Glomerular endothelial cell (primary cell): Measurements from ENCODE around the gene ADAMTS3. TPM values are rescaled to one million over a fixed set of nuclear protein-coding genes. Genes with fewer than 3 reads are reported as not detected.

ENCODE experiments used
- DNase-seq: peaks from one replicate; pipeline ENCODE4 v3.0.0-alpha.2; 2011; ENCODE audit warnings: low read depth, low spot score; ENCODE audit errors: extremely low read depth
- total RNA-seq: library from RNA; depleted of rRNA; stranded (reverse); fragments of >200 nt; gene quantifications from 2 replicates; pipeline ENCODE4 v1.2.3, GENCODE V29; 2015

ADAMTS3 gene
- total RNA-seq, 1 donor from 2014 or later: 3.4 TPM

GRCh38 chr4:72305080-72305479, 263.9 kb downstream of the ADAMTS3 start:
- no peak for DNase-seq

- no peak for DNase-seq
These were observed 265.9 kb downstream of the ADAMTS3 start for GRCh38 chr4:72302981-72303704.

DNA sequence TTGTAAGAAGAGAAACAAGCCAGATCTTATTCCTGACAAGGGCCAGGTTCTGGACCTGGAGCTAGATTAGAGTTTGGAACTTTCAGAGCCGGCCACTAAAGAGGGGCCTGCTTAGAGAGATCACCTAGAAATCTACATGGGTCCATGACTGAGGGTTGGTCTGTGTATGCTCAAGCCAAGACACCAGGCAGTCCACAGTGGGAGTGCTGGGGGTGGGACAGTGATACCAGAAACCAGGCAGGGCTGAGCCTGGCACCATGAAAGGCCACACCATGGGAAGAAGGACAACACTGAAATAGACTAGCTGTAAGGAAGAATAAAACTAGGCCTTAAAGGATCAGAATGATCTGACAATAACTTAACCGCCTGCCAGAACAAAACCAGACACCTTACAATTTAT, 267.3 kb downstream of the ADAMTS3 start:
- no peak for DNase-seq

- DNase-seq: no peak
These were observed 268.9 kb downstream of the ADAMTS3 start for GRCh38 chr4:72300126-72300525.

DNA sequence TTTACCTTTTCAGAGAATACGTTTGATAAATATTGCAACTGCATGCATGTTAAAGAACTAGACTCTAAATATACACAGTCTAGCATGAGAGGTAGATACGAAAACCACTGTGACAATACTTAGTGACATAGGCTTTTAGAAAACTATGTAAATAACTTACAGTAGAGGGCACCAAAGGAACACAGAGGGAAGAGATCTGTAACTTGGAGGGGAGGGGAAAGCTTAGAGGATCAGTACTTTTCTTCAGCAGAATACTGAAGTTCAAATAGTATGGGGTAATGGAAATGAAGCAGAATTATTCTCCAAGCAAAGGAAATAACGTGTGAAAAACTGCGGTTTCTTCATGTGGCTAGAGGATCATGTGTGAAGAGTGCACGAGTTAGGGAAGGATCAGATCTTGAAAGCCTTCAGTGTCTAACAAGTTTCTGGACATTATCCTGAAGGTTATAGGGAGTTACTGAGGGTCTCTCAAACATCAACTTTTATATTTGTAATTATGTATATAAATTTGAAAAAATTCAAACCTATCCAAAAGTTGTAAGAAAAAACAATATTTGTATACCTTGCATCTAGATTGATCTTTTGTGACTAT, 273.0 kb downstream of the ADAMTS3 start:
- peak; percentile 50 for DNase-seq

- no peak for DNase-seq
These were observed 278.3 kb downstream of the ADAMTS3 start for GRCh38 chr4:72290737-72291136.

DNA sequence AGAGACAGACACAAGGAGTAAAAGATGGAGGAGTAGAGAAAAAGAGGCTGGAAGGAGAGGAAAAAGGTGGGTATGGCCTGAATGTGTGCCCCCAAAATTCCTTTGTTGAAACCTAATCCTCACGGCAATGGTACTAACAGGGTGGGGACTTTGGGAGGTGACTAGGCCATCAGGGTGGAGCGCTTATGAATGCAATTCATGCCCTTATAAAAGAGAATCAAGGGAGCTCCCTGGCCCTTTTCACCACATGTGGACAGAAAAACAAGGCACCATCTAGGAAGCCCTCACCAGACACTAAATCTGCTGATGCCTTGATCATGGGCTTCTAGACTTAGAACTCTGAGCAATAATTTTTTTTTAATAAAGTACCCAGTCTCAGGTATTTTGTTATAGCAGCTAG, 282.1 kb downstream of the ADAMTS3 start:
- DNase-seq: no peak

DNA sequence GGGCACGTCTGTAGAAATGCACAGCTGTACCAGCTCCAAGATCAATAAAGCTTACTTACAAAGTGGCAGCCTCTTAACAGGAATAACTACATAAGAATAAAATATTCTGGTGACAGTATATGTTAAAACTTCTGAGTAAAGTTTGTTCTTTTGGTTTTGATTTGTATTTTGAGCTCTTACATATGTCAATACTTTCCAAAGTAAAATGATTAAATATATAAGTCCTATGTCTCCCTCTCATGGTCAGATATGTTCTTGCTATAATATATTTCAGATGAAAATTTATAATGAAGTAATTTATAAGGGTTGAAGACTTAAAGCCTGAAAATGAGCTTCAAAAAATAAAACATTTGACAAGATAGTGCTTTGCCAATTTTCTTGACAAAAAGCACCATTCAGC, 282.8 kb downstream of the ADAMTS3 start:
- peak; percentile 12 for DNase-seq

- DNase-seq: no peak
These were observed 285.7 kb downstream of the ADAMTS3 start for GRCh38 chr4:72283357-72283756.

GRCh38 chr4:72280252-72280651, 288.8 kb downstream of the ADAMTS3 start:
- no peak for DNase-seq

DNA sequence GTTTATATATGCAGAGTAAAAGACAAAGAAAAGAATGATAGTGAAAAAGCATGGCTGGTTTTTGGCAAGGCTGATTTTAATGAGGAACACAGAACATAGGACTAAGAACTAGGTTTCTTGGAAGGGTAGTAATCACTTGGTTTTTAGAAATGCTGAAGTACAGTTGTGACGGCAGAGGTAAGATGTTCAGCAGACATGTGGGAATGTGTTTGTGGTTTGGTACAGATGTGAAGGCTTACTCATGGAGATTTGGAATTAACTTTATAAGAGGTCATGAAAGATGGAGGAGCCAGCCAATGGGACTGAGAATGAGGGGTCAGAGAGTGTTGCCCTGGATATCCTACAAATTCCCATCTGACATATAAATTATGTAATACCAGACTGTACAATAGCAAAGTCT, 293.6 kb downstream of the ADAMTS3 start:
- DNase-seq: no peak

- no peak for DNase-seq
These were observed 294.8 kb downstream of the ADAMTS3 start for GRCh38 chr4:72274251-72274650.

- DNase-seq: no peak
These were observed 313.8 kb downstream of the ADAMTS3 start for GRCh38 chr4:72255269-72255668.

DNA sequence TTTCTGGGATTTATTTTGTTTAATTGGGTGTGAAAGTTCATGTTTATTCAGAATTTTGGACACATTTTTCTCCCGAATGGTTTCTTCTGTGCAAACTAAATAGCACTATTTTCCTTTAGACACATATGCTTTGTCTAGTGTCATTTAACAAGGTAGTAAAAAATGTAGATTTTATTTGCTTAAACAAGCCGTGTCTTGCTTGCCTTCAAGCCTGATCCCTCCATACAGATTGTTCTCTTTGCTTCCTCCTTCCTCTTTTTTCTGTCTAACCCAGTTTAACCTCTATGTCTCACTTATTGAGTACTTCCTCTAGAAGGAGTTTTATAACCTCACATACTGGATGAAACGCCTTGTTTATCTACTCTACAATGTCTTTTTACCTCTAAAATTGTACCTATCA, 325.4 kb downstream of the ADAMTS3 start:
- DNase-seq: no peak

DNA sequence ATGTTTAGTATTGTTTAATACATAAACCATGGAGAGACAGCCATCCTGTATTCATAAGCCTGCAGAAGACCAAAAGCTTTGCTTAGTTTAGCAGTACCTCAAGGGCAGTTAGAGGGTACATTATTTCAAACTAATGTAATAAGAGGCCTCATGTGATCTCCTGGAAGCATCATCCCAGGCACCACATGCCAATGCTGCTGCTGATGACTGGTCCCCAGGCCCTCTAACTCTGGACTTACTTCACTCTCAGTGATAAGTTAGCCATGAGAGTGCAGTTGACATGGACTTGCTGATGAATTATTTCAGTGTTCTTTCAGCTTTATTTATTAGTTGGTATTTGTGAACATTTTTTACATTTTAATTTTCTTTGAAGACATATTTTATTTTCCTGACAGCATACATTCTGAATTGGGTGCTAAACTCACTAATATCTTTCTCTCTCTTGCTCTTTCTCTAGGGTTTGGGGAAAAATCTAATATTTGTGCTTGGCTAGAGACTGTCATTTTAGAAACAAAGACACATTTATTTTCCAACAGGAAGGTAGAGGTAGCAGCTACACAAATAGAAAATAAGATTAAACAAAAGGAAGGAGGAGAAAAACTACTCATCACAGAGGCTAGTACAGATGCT, 329.4 kb downstream of the ADAMTS3 start:
- no peak for DNase-seq
